Left ventricle myocardium inferior (tissue), 1 donor: ENCODE data around the gene ALCAM. TPM values are rescaled to one million over a fixed set of nuclear protein-coding genes. Genes with fewer than 3 reads are reported as not detected.
"Not testable (repeated sequence)": the region's sequence is repeated elsewhere in the genome, so short reads cannot be mapped to it uniquely, and the experiment has no call there.

ENCODE experiments used
- DNase-seq: peaks from one replicate; pipeline ENCODE4 v3.0.0-alpha.2; 2020
- H3K27ac ChIP-seq: fragments of 200-600 bp; replicated peaks from 2 replicates; pipeline ENCODE4 v1.8.0; 2021
- H3K27me3 ChIP-seq: fragments of 200-600 bp; 2 replicates; pipeline ENCODE4 v1.8.0; 2021; ENCODE audit warnings: low read depth
- H3K36me3 ChIP-seq: fragments of 200-600 bp; 2 replicates; pipeline ENCODE4 v1.8.0; 2021
- H3K4me1 ChIP-seq: fragments of 200-600 bp; 2 replicates; pipeline ENCODE4 v1.8.0; 2021
- H3K4me3 ChIP-seq: fragments of 200-600 bp; 2 replicates; pipeline ENCODE4 v1.8.0; 2021; ENCODE audit warnings: mild to moderate bottlenecking, moderate library complexity
- H3K9me3 ChIP-seq: fragments of 200-600 bp; replicated peaks from 2 replicates; pipeline ENCODE4 v1.8.0; 2021
- CTCF ChIP-seq: fragments of 200-600 bp; IDR thresholded peaks from 2 replicates; pipeline ENCODE4 v1.8.0; 2021; ENCODE audit warnings: antibody characterized with exemption, mild to moderate bottlenecking, borderline replicate concordance
- intact Hi-C: fragments of 100-400 bp; cut with micrococcal nuclease; formaldehyde crosslinking; loops from one replicate; pipeline ENCODE4 v1.11.0; 2022
- total RNA-seq: library from RNA; stranded (reverse); fragmentation: NEBNext Ultra II Directional; extraction: Animal tissue kit (Norgen Biotek cat#: 25700); gene quantifications from one replicate; pipeline ENCODE4 v1.2.1, GENCODE V29; 2021
- donor health status: DM: no; HTN: yes; CAD: no; lungs with severe emphysema.

The ALCAM gene
- total RNA-seq, 1 donor from 2014 or later: 3.7 TPM

GRCh38 chr3:105584003-105584790, 217.5 kb downstream of the ALCAM start:
- Histone ChIP-seq H3K27me3 (no peaks in the 10 kb centered on the region), H3K36me3 (no peaks in the 10 kb centered on the region), H3K4me1 (no peaks in the 10 kb centered on the region), H3K9me3 (peaks cover 5% of the 10 kb centered on the region), H3K27ac (no peak overlapping the region), H3K4me3 (no peak overlapping the region)
- no peak for TF ChIP-seq CTCF
- intact Hi-C loops: no loop called here
- DNase-seq: no peak

GRCh38 chr3:105593315-105593714, 226.6 kb downstream of the ALCAM start:
- intact Hi-C loops: no loop called here
- no peaks in the 10 kb centered on the region for H3K4me1 ChIP-seq
- TF ChIP-seq CTCF: no peak

GRCh38 chr3:105594219-105594618, 227.5 kb downstream of the ALCAM start:
- Histone ChIP-seq H3K27me3 (no peaks in the 10 kb centered on the region), H3K27ac (no peak overlapping the region), H3K36me3 (no peaks in the 10 kb centered on the region), H3K9me3 (no peaks in the 10 kb centered on the region), H3K4me3 (no peak overlapping the region), H3K4me1 (no peaks in the 10 kb centered on the region)
- TF ChIP-seq CTCF: no peak
- no peak for DNase-seq
- intact Hi-C loops: no loop called here

More at GRCh38 chr3:105593315-105593714, 226.6 kb downstream of the ALCAM start:
- no peak for DNase-seq
- no peak overlapping the region for H3K27ac ChIP-seq
- no peaks in the 10 kb centered on the region for H3K36me3 ChIP-seq
- H3K9me3 ChIP-seq: no peaks in the 10 kb centered on the region
- H3K4me3 ChIP-seq: no peak overlapping the region
- H3K27me3 ChIP-seq: no peaks in the 10 kb centered on the region

- Histone ChIP-seq H3K4me1 (no peaks in the 10 kb centered on the region), H3K36me3 (no peaks in the 10 kb centered on the region), H3K27ac (no peak overlapping the region), H3K9me3 (no peaks in the 10 kb centered on the region), H3K27me3 (no peaks in the 10 kb centered on the region), H3K4me3 (no peak overlapping the region)
- intact Hi-C loops: no loop called here
- TF ChIP-seq CTCF: no peak
- DNase-seq: no peak
Measured at GRCh38 chr3:105598042-105598796, 231.5 kb downstream of the ALCAM start.

- no peak for DNase-seq
- no peaks in the 10 kb centered on the region for H3K36me3 ChIP-seq
- intact Hi-C loops: no loop called here
- H3K4me1 ChIP-seq: no peaks in the 10 kb centered on the region
- TF ChIP-seq CTCF: no peak
- no peaks in the 10 kb centered on the region for H3K27me3 ChIP-seq
- no peak overlapping the region for H3K4me3 ChIP-seq
- no peak overlapping the region for H3K27ac ChIP-seq
- no peaks in the 10 kb centered on the region for H3K9me3 ChIP-seq
Measured at GRCh38 chr3:105599350-105599749, 232.6 kb downstream of the ALCAM start.

- intact Hi-C loops, H3K27ac ChIP-seq, DNase-seq, H3K9me3 ChIP-seq, H3K27me3 ChIP-seq, H3K36me3 ChIP-seq, H3K4me3 ChIP-seq, H3K4me1 ChIP-seq: not testable (repeated sequence)
Measured at GRCh38 chr3:105601756-105602155, 235.0 kb downstream of the ALCAM start.

- H3K36me3 ChIP-seq, DNase-seq, H3K9me3 ChIP-seq, H3K4me1 ChIP-seq, H3K4me3 ChIP-seq, H3K27ac ChIP-seq, intact Hi-C loops, H3K27me3 ChIP-seq: not testable (repeated sequence)
Measured at GRCh38 chr3:105602286-105602685, 235.6 kb downstream of the ALCAM start.

GRCh38 chr3:105603516-105603915, 236.8 kb downstream of the ALCAM start:
- H3K4me1 ChIP-seq, intact Hi-C loops, DNase-seq, H3K36me3 ChIP-seq, H3K9me3 ChIP-seq, H3K4me3 ChIP-seq, H3K27ac ChIP-seq, H3K27me3 ChIP-seq: not testable (repeated sequence)
